OCI-LY1 (cell line): ENCODE results near the gene CNTNAP2.

ENCODE experiments used
- CTCF ChIP-seq: fragments of 200-600 bp; sonication (generic), shearing (Covaris generic); IDR thresholded peaks from 2 replicates; pipeline ENCODE4 v1.5.1; 2017; ENCODE audit warnings: mild to moderate bottlenecking, antibody characterized with exemption, low read length, moderate library complexity, mixed read lengths
- EZH2 ChIP-seq: fragments of 200-600 bp; sonication (generic), shearing (Covaris generic); IDR thresholded peaks from 2 replicates; pipeline ENCODE4 v1.8.0; 2017; ENCODE audit warnings: borderline replicate concordance, mixed run types, mild to moderate bottlenecking, antibody characterized with exemption, low read length, moderate library complexity, mixed read lengths

GRCh38 chr7:147771344-147771743 is 1654.7 kb downstream of the CNTNAP2 start:
- TF ChIP-seq EZH2 (no peak), CTCF (no peak)
